Colonic mucosa (tissue), 4 donors: ENCODE measurements around the gene FREM1. TPM values are rescaled to one million over a fixed set of nuclear protein-coding genes. Genes with fewer than 3 reads are reported as not detected.
A peak's percentile ranks its signal among the peaks of the same experiment; 100 is the strongest.

Source experiments
- DNase-seq: peaks from one replicate; pipeline ENCODE4 v3.0.0-alpha.2; 2020
- H3K27ac ChIP-seq: fragments of 200-600 bp; one replicate; pipeline ENCODE4 v1.8.0; 2021
- H3K27me3 ChIP-seq: fragments of 200-600 bp; one replicate; pipeline ENCODE4 v1.8.0; 2021
- H3K36me3 ChIP-seq: fragments of 200-600 bp; one replicate; pipeline ENCODE4 v1.8.0; 2021
- H3K4me1 ChIP-seq: fragments of 200-600 bp; one replicate; pipeline ENCODE4 v1.8.0; 2021; ENCODE audit warnings: mild to moderate bottlenecking
- H3K4me3 ChIP-seq: fragments of 200-600 bp; one replicate; pipeline ENCODE4 v1.8.0; 2021
- H3K9ac ChIP-seq, 2 donors: one replicate each; pipeline ENCODE4 v1.7.0; 2013; ENCODE audit warnings: control low read depth in 2 of 2, low read depth in 2 of 2, low read length in 2 of 2
- H3K9me3 ChIP-seq: fragments of 200-600 bp; one replicate; pipeline ENCODE4 v1.8.0; 2021
- intact Hi-C: fragments of 100-400 bp; cut with DNase I; formaldehyde crosslinking; loops from one replicate; pipeline ENCODE4 v1.14.1; 2022
- total RNA-seq, 2 donors: library from RNA; stranded (reverse); fragmentation: NEBNext Ultra II Directional in 1 of 2; extraction: Animal tissue kit (Norgen Biotek cat#: 25700) in 1 of 2; gene quantifications; one replicate each; pipeline ENCODE4 v1.2.1, GENCODE V29; 2021
- TF ChIP-seq, protein P1 (sequence below): fragments of 200-600 bp; IDR thresholded peaks from one replicate; pipeline ENCODE4 v1.8.0; 2022; ENCODE audit warnings: antibody characterized with exemption, mild to moderate bottlenecking
- donor health status: healthy.
- donor health status: DM: no; HTN: no; CAD: no.
- donor health status: DM: no; HTN: no; CAD: no.

Gene FREM1
- total RNA-seq, 2 donors from 2014 or later, result 1.1 to 1.5 TPM

DNA sequence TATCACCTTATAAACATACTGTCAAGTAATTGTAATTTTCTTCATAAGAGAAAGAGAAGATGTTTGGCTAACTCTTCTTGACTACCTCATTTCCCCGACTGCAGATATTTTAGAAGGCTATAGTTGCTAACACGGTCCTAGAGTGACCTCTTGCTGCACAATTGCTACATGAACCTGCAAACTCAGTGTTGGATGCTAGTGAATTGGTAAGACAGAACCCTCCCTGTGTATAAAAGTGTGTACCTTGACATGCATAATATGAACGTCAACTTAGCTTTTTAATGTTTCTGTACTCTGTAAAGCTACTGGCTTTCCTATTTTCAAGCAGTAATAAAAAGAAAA, 141.0 kb downstream of the FREM1 start:
- H3K27me3 ChIP-seq, result no peaks in the 10 kb centered on the region
- no peaks in the 10 kb centered on the region for H3K36me3 ChIP-seq
- intact Hi-C loops, result loop anchor here (10.0 kb wide), 2 partner anchors 154 to 304 kb away; no protein-coding TSS in a partner anchor

DNA sequence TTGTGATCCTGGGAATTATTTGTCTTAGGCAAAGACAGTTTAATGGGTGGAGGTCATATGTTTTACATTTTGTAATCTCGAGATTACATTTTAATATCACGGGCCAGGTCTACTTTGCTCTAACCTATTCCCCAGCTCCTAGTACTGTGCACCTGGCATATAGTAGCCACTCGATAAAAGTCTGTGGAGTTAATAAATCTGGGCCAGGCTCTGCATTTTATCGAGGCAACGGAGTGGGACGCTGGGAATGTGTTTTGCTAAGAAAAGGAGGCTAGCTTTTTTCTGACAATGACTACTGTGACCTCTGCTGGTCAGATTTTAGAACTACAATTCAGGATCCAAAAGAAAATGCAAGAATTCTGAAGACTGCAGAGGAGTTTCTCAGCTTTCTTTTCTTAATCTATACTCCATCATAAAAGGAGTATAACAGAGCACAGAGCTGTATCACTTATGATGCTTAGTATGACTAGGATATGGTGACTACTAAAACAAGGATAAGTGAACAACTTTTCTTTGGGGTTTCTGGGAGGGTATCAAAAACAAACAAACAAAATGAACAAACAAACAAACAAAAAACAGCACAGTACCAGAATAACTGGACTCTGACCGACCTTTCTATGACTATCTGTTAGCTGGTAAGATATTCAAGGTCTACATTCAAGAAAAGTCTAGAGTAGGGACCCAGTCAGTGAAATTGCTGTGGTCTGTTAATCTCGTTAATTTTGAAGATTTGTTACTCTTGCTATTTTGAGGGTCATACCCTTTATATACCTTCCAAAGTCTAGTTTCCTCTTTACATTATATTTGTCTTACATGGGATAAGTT, 141.6 kb downstream of the FREM1 start:
- Histone ChIP-seq H3K9ac (no peak overlapping the region), H3K27ac (no peak overlapping the region), H3K36me3 (no peaks in the 10 kb centered on the region), H3K9me3 (no peaks in the 10 kb centered on the region), H3K4me3 (no peak overlapping the region), H3K27me3 (no peaks in the 10 kb centered on the region), H3K4me1 (no peaks in the 10 kb centered on the region)
- TF ChIP-seq, protein P1, sequence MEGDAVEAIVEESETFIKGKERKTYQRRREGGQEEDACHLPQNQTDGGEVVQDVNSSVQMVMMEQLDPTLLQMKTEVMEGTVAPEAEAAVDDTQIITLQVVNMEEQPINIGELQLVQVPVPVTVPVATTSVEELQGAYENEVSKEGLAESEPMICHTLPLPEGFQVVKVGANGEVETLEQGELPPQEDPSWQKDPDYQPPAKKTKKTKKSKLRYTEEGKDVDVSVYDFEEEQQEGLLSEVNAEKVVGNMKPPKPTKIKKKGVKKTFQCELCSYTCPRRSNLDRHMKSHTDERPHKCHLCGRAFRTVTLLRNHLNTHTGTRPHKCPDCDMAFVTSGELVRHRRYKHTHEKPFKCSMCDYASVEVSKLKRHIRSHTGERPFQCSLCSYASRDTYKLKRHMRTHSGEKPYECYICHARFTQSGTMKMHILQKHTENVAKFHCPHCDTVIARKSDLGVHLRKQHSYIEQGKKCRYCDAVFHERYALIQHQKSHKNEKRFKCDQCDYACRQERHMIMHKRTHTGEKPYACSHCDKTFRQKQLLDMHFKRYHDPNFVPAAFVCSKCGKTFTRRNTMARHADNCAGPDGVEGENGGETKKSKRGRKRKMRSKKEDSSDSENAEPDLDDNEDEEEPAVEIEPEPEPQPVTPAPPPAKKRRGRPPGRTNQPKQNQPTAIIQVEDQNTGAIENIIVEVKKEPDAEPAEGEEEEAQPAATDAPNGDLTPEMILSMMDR, result peak; percentile 72
- DNase-seq, result no peak
- intact Hi-C loops, result loop anchor here (10.0 kb wide), 2 partner anchors 154 to 304 kb away; no protein-coding TSS in a partner anchor

More for the DNA sequence above, 141.0 kb downstream of the FREM1 start:
- no peaks in the 10 kb centered on the region for H3K9me3 ChIP-seq
- TF ChIP-seq, protein P1, result no peak
- H3K4me1 ChIP-seq, result no peaks in the 10 kb centered on the region
- no peak overlapping the region for H3K27ac ChIP-seq
- no peak overlapping the region for H3K4me3 ChIP-seq
- no peak for DNase-seq
- no peak overlapping the region for H3K9ac ChIP-seq

DNA sequence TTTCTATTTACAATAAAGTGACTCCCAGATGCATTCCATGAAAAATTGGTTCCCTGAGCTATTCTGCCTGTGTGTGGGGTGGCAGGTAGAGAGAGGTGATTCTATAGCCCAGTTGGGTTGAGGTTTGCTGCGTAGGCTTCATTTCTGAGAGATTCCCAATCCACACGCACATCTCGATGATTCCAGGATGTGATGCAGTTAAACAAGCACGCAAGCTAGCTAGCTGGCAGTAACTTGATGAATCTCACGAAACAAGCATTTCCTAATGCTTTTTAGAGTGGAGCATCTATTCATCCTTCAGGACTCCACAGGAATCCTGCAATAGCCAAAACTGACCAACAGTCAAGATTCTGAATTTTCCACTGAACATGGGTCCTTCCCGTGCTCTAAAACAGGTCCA, 143.9 kb downstream of the FREM1 start:
- Histone ChIP-seq H3K27me3 (no peaks in the 10 kb centered on the region), H3K27ac (no peak overlapping the region), H3K9me3 (no peaks in the 10 kb centered on the region), H3K4me1 (no peaks in the 10 kb centered on the region), H3K36me3 (no peaks in the 10 kb centered on the region), H3K4me3 (no peak overlapping the region), H3K9ac (no peak overlapping the region)
- TF ChIP-seq, protein P1, result no peak
- no peak for DNase-seq
- intact Hi-C loops, result loop anchor here (10.0 kb wide), 2 partner anchors 151 to 301 kb away; no protein-coding TSS in a partner anchor

DNA sequence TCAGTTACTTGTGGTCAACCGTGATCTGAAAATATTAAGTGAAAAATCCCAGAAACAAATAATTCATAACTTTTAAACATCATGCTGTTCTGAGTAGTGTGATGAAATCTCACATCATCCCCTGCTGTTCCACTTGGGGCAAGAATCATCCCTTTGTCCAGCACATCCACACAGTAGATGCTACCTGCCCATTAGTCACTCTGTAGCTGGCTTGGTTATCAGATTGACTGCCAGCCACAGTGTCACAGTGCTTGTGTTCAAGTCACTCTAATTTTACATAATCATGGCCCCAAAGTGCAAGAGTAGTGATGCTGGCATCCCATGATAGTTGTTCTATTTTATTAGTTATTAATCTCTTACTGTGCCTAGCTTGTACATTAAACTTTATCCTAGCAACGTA, 148.6 kb downstream of the FREM1 start:
- no peaks in the 10 kb centered on the region for H3K27me3 ChIP-seq
- no peaks in the 10 kb centered on the region for H3K36me3 ChIP-seq
- TF ChIP-seq, protein P1, result no peak
- H3K4me1 ChIP-seq, result no peaks in the 10 kb centered on the region
- no peaks in the 10 kb centered on the region for H3K9me3 ChIP-seq
- no peak overlapping the region for H3K9ac ChIP-seq
- intact Hi-C loops, result loop anchor here (10.0 kb wide), 2 partner anchors 147 to 297 kb away; no protein-coding TSS in a partner anchor
- DNase-seq, result no peak
- H3K4me3 ChIP-seq, result no peak overlapping the region
- H3K27ac ChIP-seq, result no peak overlapping the region

DNA sequence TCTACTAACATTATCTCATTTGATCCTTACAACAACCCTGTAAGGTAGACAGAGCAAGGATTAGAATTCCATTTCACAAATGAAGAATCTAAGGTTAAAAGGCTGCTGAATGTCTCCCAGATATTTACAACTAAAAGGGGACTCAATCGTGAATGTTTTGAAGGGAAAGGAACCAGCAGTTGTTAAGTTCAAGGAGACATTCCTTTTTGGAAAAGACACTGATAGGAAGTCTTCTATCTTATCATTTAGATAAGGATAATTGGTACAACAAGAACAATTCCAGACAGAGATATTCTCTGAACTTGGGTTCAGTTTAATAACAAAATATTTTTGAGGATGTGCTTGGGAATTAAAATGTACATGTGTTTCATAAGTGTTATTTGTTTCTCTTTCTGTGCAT, 150.2 kb downstream of the FREM1 start:
- Histone ChIP-seq H3K27ac (no peak overlapping the region), H3K9ac (no peak overlapping the region), H3K9me3 (no peaks in the 10 kb centered on the region), H3K4me3 (no peak overlapping the region), H3K36me3 (no peaks in the 10 kb centered on the region), H3K27me3 (no peaks in the 10 kb centered on the region), H3K4me1 (no peaks in the 10 kb centered on the region)
- TF ChIP-seq, protein P1, result no peak
- DNase-seq, result no peak
- intact Hi-C loops, result loop anchor here (10.0 kb wide), 2 partner anchors 145 to 295 kb away; no protein-coding TSS in a partner anchor
